Panc1 (cell line): ENCODE data around the gene DVL2.

Experiments used
- CTCF ChIP-seq: fragments of 450-650 bp; IDR thresholded peaks from 2 replicates; pipeline ENCODE4 v1.5.1; 2017; ENCODE audit warnings: mild to moderate bottlenecking
- POLR2AphosphoS5 ChIP-seq: IDR thresholded peaks from 2 replicates; pipeline ENCODE4 v1.6.1; 2012; ENCODE audit warnings: mild to moderate bottlenecking, low read depth, low read length, moderate library complexity
- SIN3A ChIP-seq: IDR thresholded peaks from 2 replicates; pipeline ENCODE4 v1.6.1; 2012; ENCODE audit warnings: low read depth, mild to moderate bottlenecking, low read length, moderate library complexity, borderline replicate concordance; ENCODE audit not compliant: insufficient read depth
- TCF7L2 ChIP-seq: IDR thresholded peaks from 2 replicates; pipeline ENCODE4 v1.6.1; 2011; ENCODE audit warnings: mild to moderate bottlenecking, low read depth, low read length, inconsistent platforms

- TF ChIP-seq CTCF (no peak), POLR2AphosphoS5 (no peak), SIN3A (no peak), TCF7L2 (no peak)
Observed at GRCh38 chr17:7205561-7205960, 28.8 kb downstream of the DVL2 start.
